Stimulated activated CD8-positive, alpha-beta memory T cell treated with anti-CD3 and anti-CD28 coated beads, Interleukin-7, amount 100 ng/mL, for 4 hours (primary cell): ENCODE data around the gene AGAP1.

Experiments used
- DNase-seq, 2 donors: peaks; one replicate each; pipeline ENCODE4 v3.0.0-alpha.2; 2020; ENCODE audit warnings: low read depth in 2 of 2

Gene AGAP1

GRCh38 chr2:235567842-235568241, 74.0 kb downstream of the AGAP1 start:
- no peak for DNase-seq

- no peak for DNase-seq
Measured at GRCh38 chr2:235568431-235568830, 74.6 kb downstream of the AGAP1 start.

- no peak for DNase-seq
Measured at GRCh38 chr2:235569837-235570236, 76.0 kb downstream of the AGAP1 start.

- no peak for DNase-seq
Measured at GRCh38 chr2:235570256-235570655, 76.4 kb downstream of the AGAP1 start.

- DNase-seq: no peak
Measured at GRCh38 chr2:235570966-235571692, 77.3 kb downstream of the AGAP1 start.

GRCh38 chr2:235572592-235572991, 78.7 kb downstream of the AGAP1 start:
- no peak for DNase-seq

GRCh38 chr2:235573331-235574221, 79.7 kb downstream of the AGAP1 start:
- no peak for DNase-seq

- no peak for DNase-seq
Measured at GRCh38 chr2:235575431-235575830, 81.6 kb downstream of the AGAP1 start.

GRCh38 chr2:235575904-235576303, 82.1 kb downstream of the AGAP1 start:
- DNase-seq: no peak

- no peak for DNase-seq
Measured at GRCh38 chr2:235576337-235576910, 82.6 kb downstream of the AGAP1 start.

GRCh38 chr2:235577404-235578330, 83.8 kb downstream of the AGAP1 start:
- DNase-seq: no peak

- no peak for DNase-seq
Measured at GRCh38 chr2:235579128-235579527, 85.3 kb downstream of the AGAP1 start.

- DNase-seq: no peak
Measured at GRCh38 chr2:235580426-235581157, 86.7 kb downstream of the AGAP1 start.

GRCh38 chr2:235582081-235582686, 88.3 kb downstream of the AGAP1 start:
- no peak for DNase-seq

GRCh38 chr2:235582729-235583128, 88.9 kb downstream of the AGAP1 start:
- DNase-seq: no peak

- no peak for DNase-seq
Measured at GRCh38 chr2:235583144-235583543, 89.3 kb downstream of the AGAP1 start.

GRCh38 chr2:235583925-235584637, 90.2 kb downstream of the AGAP1 start:
- DNase-seq: no peak

GRCh38 chr2:235584638-235585007, 90.8 kb downstream of the AGAP1 start:
- no peak for DNase-seq

GRCh38 chr2:235587202-235587601, 93.4 kb downstream of the AGAP1 start:
- no peak for DNase-seq

GRCh38 chr2:235588750-235589149, 94.9 kb downstream of the AGAP1 start:
- no peak for DNase-seq
